ENCODE measurements around the gene LAPTM4A.

GRCh38 chr2:20095469-20095868 is 44.0 kb upstream of the LAPTM4A start:
- TF ChIP-seq EP300 (IDR thresholded peaks at IDR 0.05; ENCODE audit: borderline replicate concordance) (no peak), TAF1 (IDR thresholded peaks at IDR 0.05; ENCODE audit: low read depth) (no peak), NFIC (IDR thresholded peaks at IDR 0.05) (no peak), RAD21 (IDR thresholded peaks at IDR 0.05; ENCODE audit: low read depth) (no peak), USF1 (IDR thresholded peaks at IDR 0.05) (no peak), CEBPB (IDR thresholded peaks at IDR 0.05) (no peak), REST (IDR thresholded peaks at IDR 0.05; ENCODE audit: low read depth) (no peak), TCF12 (IDR thresholded peaks at IDR 0.05; ENCODE audit: low read depth) (no peak), FOXM1 (IDR thresholded peaks at IDR 0.05; ENCODE audit: borderline replicate concordance, low read depth) (no peak), YY1 (IDR thresholded peaks at IDR 0.05; ENCODE audit: low read depth) (no peak), TEAD4 (IDR thresholded peaks at IDR 0.05) (no peak), MAX (IDR thresholded peaks at IDR 0.05) (no peak), CREB1 (IDR thresholded peaks at IDR 0.05; ENCODE audit: low read depth) (no peak), ZBTB7A (IDR thresholded peaks at IDR 0.05; ENCODE audit: low read depth) (no peak)

Measured in Ishikawa (cell line).